Stimulated activated CD4-positive, alpha-beta T cell treated with anti-CD3 and anti-CD28 coated beads, Interleukin-12 subunit alpha, Interleukin-12 subunit beta, amount 100 ng/mL, for 24 hours (primary cell): ENCODE data around the gene RTP3.
"Not testable (repeated sequence)": the region's sequence is repeated elsewhere in the genome, so short reads cannot be mapped to it uniquely, and the experiment has no call there.

ENCODE experiments used
- DNase-seq, 2 experiments: peaks; one replicate each; pipeline ENCODE4 v3.0.0-alpha.2; 2020; ENCODE audit warnings: low read depth in 2 of 2

Gene RTP3

GRCh38 chr3:46546896-46547440 lies 49.2 kb downstream of the RTP3 start:
- DNase-seq = no peak

DNA sequence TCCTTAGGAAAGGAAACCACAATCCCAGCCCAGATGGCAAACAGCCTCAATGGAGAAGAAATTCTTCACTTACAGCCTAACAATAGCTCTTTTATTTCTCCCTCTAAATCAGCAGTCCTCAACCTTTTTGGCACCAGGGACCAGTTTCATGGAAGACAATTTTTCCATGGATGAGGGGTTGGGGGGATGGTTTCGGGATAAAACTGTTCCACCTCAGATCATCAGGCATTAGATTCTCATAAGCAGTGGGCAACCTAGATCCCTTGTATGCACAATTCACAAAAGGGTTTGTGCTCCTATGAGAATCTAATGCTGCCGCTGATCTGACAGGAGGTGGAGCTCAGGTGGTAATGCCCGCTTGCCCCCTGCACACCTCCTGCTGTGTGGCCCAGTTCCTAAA lies 50.8 kb downstream of the RTP3 start:
- DNase-seq = not testable (repeated sequence)

DNA sequence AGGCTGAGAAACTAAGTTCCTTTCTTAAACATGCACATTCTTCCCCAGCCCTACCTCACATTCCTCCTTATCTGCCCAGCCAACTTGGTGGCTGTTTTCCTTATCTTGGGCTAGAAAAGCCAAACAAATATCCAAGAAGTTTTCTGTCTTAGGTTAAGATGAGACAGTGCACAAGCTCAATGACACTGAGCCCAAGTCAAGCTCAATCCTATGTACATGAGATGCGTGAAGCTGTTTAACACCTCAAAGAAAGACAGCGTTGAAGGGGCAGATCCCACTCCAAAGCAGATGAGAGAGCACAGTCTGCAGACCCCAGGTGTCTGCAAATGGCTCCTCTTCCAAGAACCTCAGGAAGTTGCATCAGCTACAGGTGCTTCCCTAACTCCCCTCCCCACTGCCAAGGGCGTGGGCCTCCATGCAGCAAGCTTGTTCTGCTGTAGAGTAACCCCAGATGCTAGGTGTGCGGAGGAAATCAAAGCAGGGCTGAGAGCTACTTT lies 51.7 kb downstream of the RTP3 start:
- DNase-seq = no peak

DNA sequence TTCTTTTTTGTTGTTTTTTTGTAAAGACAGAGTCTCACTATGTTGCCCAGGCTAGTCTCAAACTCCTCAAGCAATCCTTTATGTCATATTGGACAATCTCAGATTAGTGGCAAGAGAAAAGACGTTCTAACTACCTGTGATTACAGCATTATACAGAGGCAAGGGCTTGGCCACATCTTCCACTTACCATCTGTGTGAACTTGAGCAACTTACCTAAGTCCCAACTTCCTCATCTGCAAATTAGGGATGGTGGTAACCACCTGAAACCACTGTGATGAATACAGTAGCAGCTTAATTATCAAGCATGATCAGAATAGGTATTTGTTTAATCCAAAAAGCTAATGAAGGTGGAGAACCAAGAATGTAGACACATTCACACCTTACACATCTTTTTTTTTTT lies 52.2 kb downstream of the RTP3 start:
- no peak for DNase-seq
